IMR-90 (cell line): ENCODE measurements around the gene FANK1.

ENCODE experiments used
- CEBPB ChIP-seq: IDR thresholded peaks from 2 replicates; pipeline ENCODE4 v1.6.1; 2012; ENCODE audit warnings: low read depth, low read length, improper control_type of control experiment
- CTCF ChIP-seq: conservative IDR thresholded peaks from 2 replicates; pipeline ENCODE4 v1.5.1; 2012; ENCODE audit warnings: mild to moderate bottlenecking, low read depth, low read length, improper control_type of control experiment
- MAZ ChIP-seq: IDR thresholded peaks from 2 replicates; pipeline ENCODE4 v1.6.1; 2012; ENCODE audit warnings: low read depth, mild to moderate bottlenecking, low read length, improper control_type of control experiment, moderate library complexity, borderline replicate concordance
- NFE2L2 ChIP-seq: fragments of 150-350 bp; IDR thresholded peaks from 2 replicates; pipeline ENCODE4 v1.6.1; 2016; ENCODE audit warnings: low read depth, mild to moderate bottlenecking, low read length
- POLR2A ChIP-seq: IDR thresholded peaks from 2 replicates; pipeline ENCODE4 v1.6.1; 2012; ENCODE audit warnings: mild to moderate bottlenecking, low read depth, low read length
- RFX5 ChIP-seq: IDR thresholded peaks from 2 replicates; pipeline ENCODE4 v1.8.0; 2012; ENCODE audit warnings: low read depth, mild to moderate bottlenecking, low read length, moderate library complexity

GRCh38 chr10:125967533-125967932, 71.2 kb downstream of the FANK1 start:
- TF ChIP-seq NFE2L2 (no peak), CEBPB (no peak), CTCF (no peak), POLR2A (no peak), RFX5 (no peak), MAZ (no peak)
